AG09319 (cell line): ENCODE results near the gene PLA2G4B.

Experiments used
- DNase-seq: peaks from one replicate; pipeline ENCODE4 v3.0.0-alpha.2; 2010; ENCODE audit warnings: low read depth; ENCODE audit errors: extremely low read depth
- CTCF ChIP-seq: IDR thresholded peaks from 2 replicates; pipeline ENCODE4 v1.5.1; 2011; ENCODE audit warnings: low read depth, mild to moderate bottlenecking, inconsistent platforms, low read length, moderate library complexity

PLA2G4B gene

GRCh38 chr15:41844814-41845213 is 6.2 kb downstream of the PLA2G4B start:
- TF ChIP-seq CTCF = no peak
- no peak for DNase-seq

- DNase-seq = no peak
- no peak for TF ChIP-seq CTCF
Measured at GRCh38 chr15:41847206-41847605, 8.6 kb downstream of the PLA2G4B start.

GRCh38 chr15:41847981-41848380 is 9.3 kb downstream of the PLA2G4B start:
- no peak for DNase-seq
- TF ChIP-seq CTCF = no peak

GRCh38 chr15:41848631-41849030 is 10.0 kb downstream of the PLA2G4B start:
- no peak for DNase-seq
- TF ChIP-seq CTCF = no peak

GRCh38 chr15:41849204-41849603 is 10.6 kb downstream of the PLA2G4B start:
- TF ChIP-seq CTCF = no peak
- DNase-seq = no peak

- no peak for TF ChIP-seq CTCF
- DNase-seq = no peak
Measured at GRCh38 chr15:41849861-41850260, 11.2 kb downstream of the PLA2G4B start.

- no peak for TF ChIP-seq CTCF
- DNase-seq = no peak
Measured at GRCh38 chr15:41850482-41851166, 12.0 kb downstream of the PLA2G4B start.
